ACHN (cell line): ENCODE results near the gene SERINC5.
A peak's percentile ranks its signal among the peaks of the same experiment; 100 is the strongest.

ENCODE experiments used
- DNase-seq: peaks from one replicate; pipeline ENCODE4 v3.0.0-alpha.2; 2015
- in situ Hi-C: cut with HindIII; loops from 2 replicates; pipeline ENCODE4 v1.10.0; 2017; ENCODE audit warnings: low sequenced_read_pairs, low pct_ligation_motif_present, low pct_unique_long_range_greater_than_20kb

SERINC5 gene

DNA sequence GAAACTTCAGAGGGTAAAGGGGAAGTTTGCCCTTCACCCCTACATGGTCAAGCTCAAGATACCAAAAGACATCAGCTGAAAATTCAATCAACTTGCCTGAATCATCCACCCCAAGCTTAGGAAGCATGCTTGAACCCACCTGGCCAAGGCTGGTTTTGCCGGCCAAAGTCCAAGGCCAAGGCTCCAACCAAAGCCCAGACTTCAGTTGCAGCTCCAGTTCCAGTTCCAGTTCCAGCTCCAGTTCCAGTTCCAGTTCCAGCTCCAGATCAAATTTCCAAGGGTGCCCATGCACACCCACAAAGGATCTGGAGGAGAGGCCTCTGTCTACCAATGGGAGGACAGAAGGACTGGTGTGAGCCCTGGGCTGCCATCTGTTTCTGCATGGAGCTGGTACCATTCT lies 4.6 kb upstream of the SERINC5 start:
- in situ Hi-C loops, result no loop called here
- no peak for DNase-seq

DNA sequence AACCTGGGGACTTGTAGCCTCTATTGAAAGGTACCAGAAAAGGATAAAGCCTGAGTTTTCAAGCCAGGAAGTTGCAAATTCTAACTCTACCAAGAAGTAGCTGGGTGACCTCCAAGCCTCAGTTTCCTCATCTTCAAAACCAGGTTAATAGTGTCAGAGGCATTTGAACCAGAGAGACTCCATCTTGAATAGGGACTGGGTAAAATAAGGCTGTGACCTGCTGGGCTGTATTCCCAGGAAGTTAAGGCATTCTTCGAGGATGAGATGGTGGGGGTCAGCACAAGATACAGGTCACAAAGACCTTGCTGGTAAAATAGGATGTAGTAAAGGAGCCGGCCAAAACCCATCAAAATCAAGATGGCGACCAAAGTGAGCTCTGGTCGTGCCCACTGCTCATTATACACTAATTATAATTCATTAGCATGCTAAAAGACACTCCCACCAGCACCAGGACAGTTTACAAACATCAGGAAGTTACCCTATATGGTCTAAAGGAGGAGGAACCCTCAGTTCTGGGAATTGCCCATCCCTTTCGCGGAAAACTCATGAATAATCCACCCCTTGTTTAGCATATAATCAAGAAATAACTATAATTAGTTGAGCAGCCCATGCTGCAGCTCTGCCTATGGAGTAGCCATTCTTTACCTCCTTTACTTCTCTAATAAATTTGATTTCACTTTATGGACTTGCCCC lies 3.8 kb upstream of the SERINC5 start:
- no peak for DNase-seq
- in situ Hi-C loops, result no loop called here

DNA sequence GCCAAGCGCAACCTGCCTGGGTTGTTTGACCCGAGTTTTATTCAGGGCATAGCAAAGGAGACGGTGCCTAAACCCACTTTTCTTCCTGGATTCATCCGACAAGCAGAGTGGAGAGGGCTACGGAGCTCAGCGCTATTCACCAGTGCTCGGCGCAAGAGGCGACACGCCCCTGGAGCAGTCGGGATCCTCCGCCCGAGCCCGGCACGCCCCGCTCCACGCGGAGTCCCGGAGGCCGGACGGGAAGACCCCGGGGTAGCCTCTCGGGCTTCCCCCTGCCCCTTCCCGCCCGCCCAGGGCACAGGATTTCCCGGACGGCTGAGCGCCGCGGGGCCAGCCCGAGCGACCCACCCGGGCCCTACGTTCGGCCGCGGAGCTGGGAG lies 427 bp downstream of the SERINC5 start:
- in situ Hi-C loops, result no loop called here
- peak; percentile 54 for DNase-seq

DNA sequence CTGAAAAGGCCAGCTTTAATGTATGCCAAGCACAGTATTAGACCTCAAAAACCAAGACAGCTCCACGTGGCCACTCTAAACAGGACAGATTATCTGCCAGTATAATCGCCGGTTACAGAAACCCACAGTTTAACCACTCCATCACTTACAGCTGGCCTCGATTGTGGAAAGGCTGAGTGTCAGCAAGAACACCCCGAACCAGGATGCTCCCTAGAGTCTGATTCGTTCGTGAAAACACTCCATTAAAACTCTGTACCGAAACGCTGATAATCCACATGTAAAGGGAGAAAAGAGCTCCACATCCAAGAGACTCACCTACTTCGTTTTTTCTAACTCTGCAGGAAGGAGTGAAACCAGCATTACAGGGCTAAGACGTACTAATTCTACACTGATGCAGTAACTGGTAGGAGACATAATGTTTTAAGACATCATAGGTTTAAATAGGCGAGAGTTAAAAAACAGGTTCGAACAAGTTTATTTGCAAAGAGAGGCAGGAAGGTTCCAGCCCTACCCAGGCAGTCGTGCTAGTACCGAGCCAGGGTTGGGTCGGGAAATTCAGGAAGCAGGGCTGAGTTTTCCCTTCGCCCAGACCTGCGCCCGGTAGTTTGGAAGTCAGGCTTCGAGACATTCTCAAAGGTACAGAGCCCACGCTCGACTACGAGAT lies 949 bp downstream of the SERINC5 start:
- in situ Hi-C loops, result no loop called here
- DNase-seq, result peak; percentile 9

DNA sequence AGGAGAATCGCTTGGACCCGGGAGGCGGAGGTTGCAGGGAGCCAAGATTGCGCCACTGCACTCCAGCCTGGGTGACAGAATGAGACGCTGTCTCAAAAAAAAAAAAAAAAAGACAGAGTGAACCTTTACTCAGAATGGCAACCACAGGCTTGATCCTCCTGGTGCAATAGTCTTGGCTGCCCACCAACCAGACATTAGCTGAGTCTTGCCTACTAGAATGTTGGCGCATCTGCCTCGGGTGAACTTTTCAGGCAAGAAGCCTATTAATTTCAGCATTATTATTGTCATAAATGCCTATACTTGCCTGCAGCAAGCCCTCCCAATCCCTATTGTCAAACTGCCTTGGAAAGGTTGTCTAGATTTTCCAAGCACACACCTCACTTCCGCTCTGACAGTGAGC lies 4.2 kb downstream of the SERINC5 start:
- in situ Hi-C loops, result no loop called here
- DNase-seq, result no peak

DNA sequence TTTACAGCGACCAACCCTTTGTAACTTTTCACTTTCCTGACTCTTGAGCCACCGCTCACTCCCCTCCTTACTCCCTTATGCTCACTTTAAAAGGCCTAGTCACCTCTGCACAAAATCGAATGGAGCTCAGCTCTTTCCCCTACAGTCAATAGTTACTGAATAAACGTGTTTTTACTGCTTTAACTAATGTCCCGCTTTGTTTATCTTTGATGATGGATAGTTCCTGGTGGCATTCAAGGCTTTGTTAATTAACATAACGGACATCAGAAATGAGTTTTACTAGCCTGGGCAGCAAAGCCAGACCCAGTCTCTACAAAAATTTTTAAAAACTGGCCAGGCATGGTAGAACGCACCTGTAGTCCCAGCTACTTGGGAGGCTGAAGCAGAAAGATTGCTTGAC lies 5.0 kb downstream of the SERINC5 start:
- DNase-seq, result no peak
- in situ Hi-C loops, result no loop called here

DNA sequence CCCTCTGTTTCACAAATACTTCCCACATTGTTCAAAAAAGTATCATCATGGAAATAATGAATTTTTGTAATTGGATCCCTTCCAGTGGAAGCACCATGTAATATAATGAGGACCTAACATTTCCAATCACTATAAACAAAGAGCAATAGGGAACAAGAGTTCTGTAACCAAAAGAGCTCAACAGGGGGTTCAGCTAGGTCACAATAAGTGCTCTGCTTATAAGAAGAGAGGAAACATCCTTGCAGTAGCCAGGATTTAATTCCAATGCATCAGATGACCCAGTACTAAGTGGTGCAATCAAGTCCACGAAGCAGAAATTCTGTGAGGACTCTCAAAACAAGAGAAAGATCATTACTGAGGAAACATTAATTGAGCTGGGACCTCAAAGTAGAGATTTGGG lies 5.9 kb downstream of the SERINC5 start:
- in situ Hi-C loops, result no loop called here
- DNase-seq, result no peak

DNA sequence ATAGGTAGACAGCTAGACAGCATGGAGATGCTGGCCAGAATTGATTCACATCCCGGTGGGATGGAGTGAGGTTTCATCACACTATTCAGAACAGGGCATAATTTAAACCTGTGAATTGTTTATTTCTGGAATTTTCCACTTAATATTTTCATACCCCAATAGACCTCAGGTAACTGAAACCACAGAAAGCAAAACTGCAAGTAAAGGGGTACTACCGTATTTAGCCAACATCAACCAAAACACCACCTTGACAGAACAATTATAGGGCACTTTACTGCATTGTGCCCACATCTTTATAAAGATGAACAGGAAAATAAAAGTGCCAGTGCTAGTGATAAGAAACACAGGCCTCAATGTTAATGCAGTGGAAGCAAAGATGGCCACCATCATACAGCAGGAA lies 7.5 kb downstream of the SERINC5 start:
- in situ Hi-C loops, result no loop called here
- DNase-seq, result no peak

DNA sequence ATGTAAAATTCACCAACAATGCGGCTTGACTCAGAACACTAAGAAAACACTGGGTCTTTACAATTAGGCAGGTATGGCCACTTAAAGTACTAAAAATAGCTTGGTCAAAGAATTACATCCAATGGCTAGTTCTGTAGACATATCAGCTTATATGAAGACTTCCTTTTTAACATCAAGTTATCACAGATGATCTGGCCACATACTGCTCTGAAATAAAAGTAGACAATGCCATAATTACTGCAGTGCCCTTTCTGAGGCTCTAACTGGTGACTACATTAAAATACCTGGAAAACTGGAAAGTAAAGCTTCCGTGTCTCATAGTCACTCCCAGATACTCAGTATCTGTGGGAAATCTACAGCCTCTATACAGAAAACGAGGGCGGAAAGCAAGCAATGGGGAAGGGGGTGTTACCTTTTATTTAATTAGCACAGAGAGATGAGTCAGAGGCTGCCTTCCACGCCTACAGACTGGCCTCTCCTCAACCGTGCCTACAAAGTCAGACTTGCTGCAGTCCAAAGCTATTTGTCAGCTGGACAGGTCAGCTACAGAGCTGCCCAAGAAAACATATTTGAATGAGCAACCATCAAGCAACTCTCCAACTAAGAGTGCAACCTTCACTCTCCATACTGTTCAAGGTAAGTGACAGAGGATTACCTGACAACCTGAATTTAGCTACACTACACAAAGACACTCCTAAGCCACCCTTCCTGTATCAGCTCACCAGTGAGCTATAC lies 8.7 kb downstream of the SERINC5 start:
- DNase-seq, result peak; percentile 87
- in situ Hi-C loops, result no loop called here

DNA sequence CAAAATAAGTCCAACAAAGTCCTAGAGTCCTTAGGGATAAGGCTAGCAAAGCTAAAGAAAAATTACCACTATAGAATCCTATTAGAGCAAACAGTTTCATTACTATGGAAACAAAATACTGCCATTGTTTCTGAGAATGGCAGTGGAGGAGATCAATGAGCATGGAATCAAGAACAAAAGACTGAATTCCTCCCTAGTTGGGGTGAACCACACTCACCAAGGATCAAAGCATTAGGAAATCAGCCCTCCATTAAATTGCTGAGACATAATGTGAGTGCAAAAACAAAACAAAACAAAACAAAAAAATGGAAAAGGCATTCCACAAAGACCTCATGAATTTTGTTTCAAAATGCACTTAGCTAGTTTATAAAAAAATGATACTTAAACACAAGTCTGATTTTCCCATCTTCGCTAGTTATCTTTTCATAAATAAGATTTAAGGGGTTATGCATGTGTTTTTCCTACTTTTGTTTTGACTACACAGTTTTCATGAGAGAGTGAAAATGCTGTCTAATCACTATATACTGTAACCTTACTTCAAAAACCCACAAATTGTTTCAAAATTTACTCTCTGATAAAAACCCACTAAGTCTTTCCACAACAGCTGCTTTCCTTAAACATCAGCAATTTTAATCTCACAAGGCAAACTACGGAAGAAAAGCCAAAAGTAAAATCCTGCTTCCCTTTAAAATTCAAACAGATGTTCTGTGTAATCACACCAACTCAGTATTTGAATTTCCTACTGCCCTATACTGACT lies 9.7 kb downstream of the SERINC5 start:
- in situ Hi-C loops, result no loop called here
- DNase-seq, result no peak

DNA sequence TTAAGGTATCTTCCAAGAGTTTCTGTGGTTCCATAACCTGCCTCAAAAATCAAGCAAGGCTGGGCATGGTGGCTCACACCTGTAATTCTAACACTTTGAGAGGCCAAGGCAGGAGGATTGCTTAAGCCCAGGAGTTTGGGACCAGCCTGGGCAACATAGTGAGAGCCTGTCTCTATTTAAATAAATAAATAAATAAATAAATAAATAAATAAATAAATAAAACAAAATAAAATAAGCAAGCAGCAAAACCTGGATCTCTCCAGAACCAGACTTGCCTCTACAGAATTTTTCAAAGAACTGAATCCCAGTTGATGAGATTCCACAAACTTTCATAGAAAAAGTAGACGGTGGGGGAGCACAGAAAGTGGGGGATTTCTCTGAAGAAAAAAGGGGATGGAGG lies 12.3 kb downstream of the SERINC5 start:
- in situ Hi-C loops, result no loop called here
- no peak for DNase-seq

DNA sequence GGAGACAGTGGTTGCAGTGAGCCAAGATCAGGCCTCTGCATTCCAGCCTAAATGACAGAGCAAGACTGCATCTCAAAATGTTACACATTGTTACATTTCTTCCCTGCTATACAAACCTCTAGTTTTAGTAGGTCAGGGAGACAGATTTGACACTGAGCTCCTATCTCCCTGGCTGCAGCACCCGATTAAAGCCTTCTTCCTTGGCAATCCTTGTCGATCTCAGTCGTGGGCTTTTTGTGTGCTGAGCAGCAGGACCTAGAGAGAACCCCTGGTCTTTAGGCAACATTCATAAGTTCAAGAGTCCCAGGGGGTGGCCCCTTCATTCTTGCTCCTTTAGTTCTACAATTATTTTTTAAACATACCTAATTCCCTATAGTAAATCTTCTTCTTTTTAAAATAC lies 13.0 kb downstream of the SERINC5 start:
- no peak for DNase-seq
- in situ Hi-C loops, result no loop called here

DNA sequence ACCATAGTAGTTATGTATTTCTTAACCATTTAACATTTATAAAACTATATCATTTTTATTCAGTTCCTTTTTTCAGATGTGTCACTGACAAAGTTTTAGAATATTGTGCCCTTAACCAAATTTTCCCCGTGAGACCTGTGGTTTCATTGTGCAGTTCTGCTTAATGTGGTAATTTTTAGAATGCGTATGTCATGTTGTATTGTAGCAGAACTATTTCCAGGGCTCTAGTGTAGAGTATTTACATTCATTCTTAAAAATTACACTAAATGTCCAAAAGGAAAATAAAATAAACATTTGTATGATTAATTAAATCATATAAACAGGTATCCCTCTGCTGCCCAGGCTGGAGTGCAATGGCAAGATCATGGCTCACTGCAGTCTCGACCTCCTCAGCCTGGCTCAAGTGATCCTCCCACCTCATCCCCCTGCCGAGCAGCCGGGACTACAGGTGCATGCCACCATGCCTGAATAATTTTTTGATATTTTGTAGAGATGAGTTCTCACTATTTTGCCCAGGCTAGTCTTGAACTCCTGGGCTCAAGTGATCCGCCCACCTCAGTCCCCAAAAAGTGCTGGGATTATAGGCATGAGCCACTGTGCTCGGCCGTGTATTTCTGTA lies 15.4 kb downstream of the SERINC5 start:
- no peak for DNase-seq
- in situ Hi-C loops, result no loop called here

DNA sequence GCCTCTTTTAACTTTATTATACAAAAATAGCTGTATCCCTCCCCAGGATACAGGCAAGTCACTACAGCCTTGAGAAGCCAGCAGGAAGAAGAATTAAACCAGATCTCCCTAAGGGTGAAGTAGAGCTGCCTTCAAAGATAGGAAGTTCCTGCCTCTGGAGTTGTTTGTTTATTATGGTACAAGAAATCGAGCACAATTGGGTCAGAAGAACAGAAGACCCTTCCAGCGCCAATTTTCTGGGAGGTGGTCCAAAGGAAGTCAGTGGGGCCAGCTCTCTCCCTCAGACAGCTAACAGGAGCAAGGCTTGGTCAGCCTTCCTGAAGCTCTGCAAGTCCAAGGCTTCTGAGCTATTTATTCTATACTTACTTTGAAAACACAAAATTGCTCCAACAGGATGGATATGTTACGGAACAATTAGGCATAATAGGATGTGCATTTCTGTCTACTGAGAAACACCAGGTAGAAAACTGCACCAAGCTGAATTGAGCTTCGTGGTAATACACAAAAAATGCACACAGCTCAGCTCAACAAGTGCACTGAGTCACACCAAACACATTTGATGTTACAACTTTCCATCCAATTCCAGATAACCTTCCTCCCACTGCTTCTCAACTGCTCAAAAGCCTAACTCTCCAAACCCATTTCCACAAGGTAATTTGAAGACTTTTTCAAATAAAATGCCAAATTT lies 16.0 kb downstream of the SERINC5 start:
- in situ Hi-C loops, result no loop called here
- no peak for DNase-seq

DNA sequence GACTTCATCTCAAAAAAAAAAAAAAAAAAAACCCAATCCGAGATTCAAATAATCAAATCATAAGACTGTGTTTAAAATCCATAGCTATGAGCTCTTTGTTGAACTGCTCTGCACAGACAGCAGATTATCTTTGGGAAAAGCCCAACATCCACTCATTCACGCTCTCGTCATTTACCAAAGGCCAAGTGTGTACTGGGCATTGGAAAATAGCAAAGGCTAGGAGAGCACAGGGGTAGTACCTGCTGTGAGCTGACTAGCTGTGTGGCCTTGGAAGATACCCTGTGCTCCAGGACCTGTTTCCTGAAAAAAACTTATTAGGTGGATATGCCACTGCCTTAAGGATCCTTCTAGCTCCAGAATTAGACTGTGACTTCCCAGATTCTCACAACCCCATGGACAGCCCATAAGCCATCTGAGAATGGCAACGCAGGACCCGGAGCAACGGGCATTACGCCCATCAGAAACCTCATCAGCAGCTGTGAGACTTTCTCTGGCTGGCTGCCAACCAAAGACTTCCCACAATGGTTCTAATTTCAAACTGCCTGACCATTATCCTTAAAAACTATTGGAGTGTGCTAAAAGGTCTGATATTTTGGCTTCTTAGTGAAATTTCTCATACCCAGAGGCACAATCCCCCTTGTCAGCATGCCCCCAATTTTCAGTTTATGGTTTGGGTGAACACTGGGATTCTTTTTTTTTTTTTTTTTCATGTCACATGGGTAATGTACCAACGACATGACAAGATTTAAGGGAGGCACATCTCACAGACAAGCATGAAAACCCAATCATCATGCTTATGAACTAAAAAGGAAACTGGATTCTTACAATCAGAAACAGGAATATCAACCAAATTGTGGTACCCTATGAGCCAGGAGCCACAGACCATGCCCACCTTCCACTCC lies 16.8 kb downstream of the SERINC5 start:
- DNase-seq, result no peak
- in situ Hi-C loops, result no loop called here

DNA sequence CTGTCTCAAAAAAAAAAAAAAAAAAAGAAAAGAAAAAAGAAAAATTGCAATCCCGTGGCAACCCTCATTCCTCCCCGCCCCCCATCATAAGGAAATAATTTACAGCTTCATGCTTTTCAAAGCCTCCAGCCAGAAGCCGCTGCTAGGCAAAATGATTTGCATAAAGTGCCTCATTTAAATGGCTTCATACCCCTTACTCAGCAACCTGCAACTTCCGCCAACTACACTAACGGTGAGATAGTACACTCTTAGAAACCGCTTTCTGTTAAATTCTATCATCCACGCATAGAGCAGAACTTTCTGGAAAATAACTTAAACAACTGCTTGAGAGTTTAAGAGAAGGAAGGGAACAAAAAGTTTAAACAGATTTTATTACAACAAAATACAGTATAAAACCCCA lies 17.8 kb downstream of the SERINC5 start:
- in situ Hi-C loops, result no loop called here
- DNase-seq, result no peak

DNA sequence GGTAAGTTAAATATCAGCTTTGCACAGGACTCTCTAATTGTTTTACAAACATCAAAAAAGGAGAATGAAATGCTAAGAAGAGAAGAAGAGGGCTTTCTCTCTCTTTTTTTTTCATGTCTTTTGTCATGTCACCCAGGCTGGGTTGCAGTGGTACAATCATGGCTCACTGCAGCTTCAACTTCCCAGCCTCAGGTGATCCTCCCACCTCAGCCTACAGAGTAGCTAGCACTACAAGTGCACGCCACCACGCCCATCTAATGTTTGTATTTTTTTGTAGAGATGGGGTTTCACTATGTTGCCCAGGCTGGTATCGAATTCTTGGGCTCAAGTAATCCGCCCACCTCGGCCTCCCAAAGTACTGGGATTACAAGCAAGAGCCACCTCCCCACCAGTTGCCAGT lies 18.6 kb downstream of the SERINC5 start:
- DNase-seq, result no peak
- in situ Hi-C loops, result no loop called here
